Colonic mucosa (tissue), 4 donors: Measurements from ENCODE around the gene DROSHA. TPM values are rescaled to one million over a fixed set of nuclear protein-coding genes. Genes with fewer than 3 reads are reported as not detected.

Experiments used
- DNase-seq: peaks from one replicate; pipeline ENCODE4 v3.0.0-alpha.2; 2020
- H3K27ac ChIP-seq: fragments of 200-600 bp; one replicate; pipeline ENCODE4 v1.8.0; 2021
- H3K27me3 ChIP-seq: fragments of 200-600 bp; one replicate; pipeline ENCODE4 v1.8.0; 2021
- H3K36me3 ChIP-seq: fragments of 200-600 bp; one replicate; pipeline ENCODE4 v1.8.0; 2021
- H3K4me1 ChIP-seq: fragments of 200-600 bp; one replicate; pipeline ENCODE4 v1.8.0; 2021; ENCODE audit warnings: mild to moderate bottlenecking
- H3K4me3 ChIP-seq: fragments of 200-600 bp; one replicate; pipeline ENCODE4 v1.8.0; 2021
- H3K9ac ChIP-seq, 2 donors: one replicate each; pipeline ENCODE4 v1.7.0; 2013; ENCODE audit warnings: control low read depth in 2 of 2, low read depth in 2 of 2, low read length in 2 of 2
- H3K9me3 ChIP-seq: fragments of 200-600 bp; one replicate; pipeline ENCODE4 v1.8.0; 2021
- CTCF ChIP-seq: fragments of 200-600 bp; IDR thresholded peaks from one replicate; pipeline ENCODE4 v1.8.0; 2022; ENCODE audit warnings: antibody characterized with exemption, mild to moderate bottlenecking
- intact Hi-C: fragments of 100-400 bp; cut with DNase I; formaldehyde crosslinking; loops from one replicate; pipeline ENCODE4 v1.14.1; 2022
- total RNA-seq, 2 donors: library from RNA; stranded (reverse); fragmentation: NEBNext Ultra II Directional in 1 of 2; extraction: Animal tissue kit (Norgen Biotek cat#: 25700) in 1 of 2; gene quantifications; one replicate each; pipeline ENCODE4 v1.2.1, GENCODE V29; 2021
- donor health status: healthy.
- donor health status: DM: no; HTN: no; CAD: no.
- donor health status: DM: no; HTN: no; CAD: no.

Gene DROSHA
- total RNA-seq, 2 donors from 2014 or later, result 49.2 to 61.6 TPM

GRCh38 chr5:31361234-31361633 is 170.7 kb downstream of the DROSHA start:
- Histone ChIP-seq H3K4me1 (no peaks in the 10 kb centered on the region), H3K9me3 (no peaks in the 10 kb centered on the region), H3K36me3 (no peaks in the 10 kb centered on the region), H3K27ac (no peak overlapping the region), H3K27me3 (no peaks in the 10 kb centered on the region), H3K9ac (no peak overlapping the region), H3K4me3 (no peak overlapping the region)
- DNase-seq, result no peak
- TF ChIP-seq CTCF, result no peak
- intact Hi-C loops, result no loop called here

GRCh38 chr5:31359839-31360238 is 172.1 kb downstream of the DROSHA start:
- H3K9ac ChIP-seq, result no peak overlapping the region
- no peak overlapping the region for H3K27ac ChIP-seq
- TF ChIP-seq CTCF, result no peak
- no peak overlapping the region for H3K4me3 ChIP-seq
- DNase-seq, result no peak
- H3K36me3 ChIP-seq, result no peaks in the 10 kb centered on the region
- intact Hi-C loops, result no loop called here
- no peaks in the 10 kb centered on the region for H3K9me3 ChIP-seq
- H3K27me3 ChIP-seq, result no peaks in the 10 kb centered on the region
- H3K4me1 ChIP-seq, result no peaks in the 10 kb centered on the region

- Histone ChIP-seq H3K9me3 (no peaks in the 10 kb centered on the region), H3K4me3 (no peak overlapping the region), H3K36me3 (no peaks in the 10 kb centered on the region), H3K27ac (no peak overlapping the region), H3K9ac (no peak overlapping the region), H3K27me3 (no peaks in the 10 kb centered on the region), H3K4me1 (no peaks in the 10 kb centered on the region)
- TF ChIP-seq CTCF, result no peak
- intact Hi-C loops, result no loop called here
- DNase-seq, result no peak
Observed at GRCh38 chr5:31357038-31357437, 174.9 kb downstream of the DROSHA start.

- Histone ChIP-seq H3K4me1 (no peaks in the 10 kb centered on the region), H3K27ac (no peak overlapping the region), H3K9ac (no peak overlapping the region), H3K27me3 (no peaks in the 10 kb centered on the region), H3K4me3 (no peak overlapping the region), H3K9me3 (no peaks in the 10 kb centered on the region), H3K36me3 (no peaks in the 10 kb centered on the region)
- no peak for TF ChIP-seq CTCF
- intact Hi-C loops, result no loop called here
- DNase-seq, result peak; percentile 36
Observed at GRCh38 chr5:31355337-31355736, 176.6 kb downstream of the DROSHA start.

Other genes with a start within 250 kb of the DROSHA start
- gene C5orf22, start 208 bp upstream of the DROSHA start, total RNA-seq, result 10 to 100 TPM; 24.0 to 27.4 TPM
- 1 to 10 TPM; 1.8 to 2.3 TPM for gene PDZD2, start 107.0 kb upstream of the DROSHA start, total RNA-seq